ENCODE results near the gene PARVB.

PARVB gene

GRCh38 chr22:44063462-44064371 is 39.6 kb downstream of the PARVB start:
- DNase-seq, result no peak

- no peak for DNase-seq
Measured at GRCh38 chr22:44067033-44067432, 42.9 kb downstream of the PARVB start.

- no peak for DNase-seq
Measured at GRCh38 chr22:44067901-44068300, 43.8 kb downstream of the PARVB start.

- DNase-seq, result peak; percentile 43
Measured at GRCh38 chr22:44068422-44069191, 44.5 kb downstream of the PARVB start.

GRCh38 chr22:44070029-44070428 is 45.9 kb downstream of the PARVB start:
- DNase-seq, result no peak

GRCh38 chr22:44071781-44072326 is 47.8 kb downstream of the PARVB start:
- DNase-seq, result no peak

- DNase-seq, result no peak
Measured at GRCh38 chr22:44074337-44074984, 50.4 kb downstream of the PARVB start.

GRCh38 chr22:44075022-44075421 is 50.9 kb downstream of the PARVB start:
- no peak for DNase-seq

GRCh38 chr22:44075670-44076069 is 51.6 kb downstream of the PARVB start:
- DNase-seq, result no peak

- no peak for DNase-seq
Measured at GRCh38 chr22:44076825-44077224, 52.7 kb downstream of the PARVB start.

- peak; percentile 65 for DNase-seq
Measured at GRCh38 chr22:44080936-44081861, 57.1 kb downstream of the PARVB start.

- no peak for DNase-seq
Measured at GRCh38 chr22:44082801-44083200, 58.7 kb downstream of the PARVB start.

- DNase-seq, result no peak
Measured at GRCh38 chr22:44084044-44084772, 60.1 kb downstream of the PARVB start.

GRCh38 chr22:44085743-44086270 is 61.7 kb downstream of the PARVB start:
- DNase-seq, result peak; percentile 48

GRCh38 chr22:44086271-44087088 is 62.4 kb downstream of the PARVB start:
- DNase-seq, result no peak

GRCh38 chr22:44087089-44087430 is 63.0 kb downstream of the PARVB start:
- no peak for DNase-seq

GRCh38 chr22:44088976-44089570 is 65.0 kb downstream of the PARVB start:
- no peak for DNase-seq

- no peak for DNase-seq
Measured at GRCh38 chr22:44089717-44090570, 65.8 kb downstream of the PARVB start.

- DNase-seq, result no peak
Measured at GRCh38 chr22:44090571-44090905, 66.4 kb downstream of the PARVB start.

Measured in CD4-positive, alpha-beta T cell treated with Interleukin-21 for 1 hour (primary cell).